OCI-LY7 (cell line): Measurements from ENCODE around the gene FADS6. TPM values are rescaled to one million over a fixed set of nuclear protein-coding genes. Genes with fewer than 3 reads are reported as not detected.
A peak's percentile ranks its signal among the peaks of the same experiment; 100 is the strongest.

Experiments used
- BruUV-seq: library from RNA; stranded (reverse); fragments of 400-500 nt; replicated peaks from 2 replicates; lab custom pipeline; 2021; lab: Mats Ljungman, UMichigan
- CTCF ChIA-PET: fragments of 300-600 bp; sonication (Branson Sonifier 250); formaldehyde crosslinking; loops from one replicate; lab custom pipeline; 2022; ENCODE audit warnings: antibody characterized with exemption; ENCODE audit not compliant: unreplicated experiment; lab: Charles Lee
- POLR2A ChIA-PET: fragments of 300-600 bp; sonication (Branson Sonifier 250); formaldehyde crosslinking; loops from one replicate; lab custom pipeline; 2022; ENCODE audit warnings: antibody characterized with exemption; lab: Charles Lee
- DNase-seq: peaks from one replicate; pipeline ENCODE4 v3.0.0-alpha.2; 2015; ENCODE audit warnings: low spot score
- H2AFZ ChIP-seq: fragments of 200-600 bp; sonication (generic), shearing (Covaris generic); 2 replicates; pipeline ENCODE4 v1.6.1; 2014; ENCODE audit warnings: mild to moderate bottlenecking, antibody characterized with exemption, low read length, moderate library complexity
- H3K27ac ChIP-seq: fragments of 200-600 bp; sonication (generic); 2 replicates; pipeline ENCODE4 v1.5.1; 2014; ENCODE audit warnings: mixed run types, low read depth, mild to moderate bottlenecking, moderate library complexity, low read length, inconsistent platforms; ENCODE audit not compliant: poor library complexity, severe bottlenecking
- H3K36me3 ChIP-seq: fragments of 200-600 bp; sonication (generic); 2 replicates; pipeline ENCODE4 v1.6.1; 2014; ENCODE audit warnings: mild to moderate bottlenecking, antibody characterized with exemption, low read length, moderate library complexity, mixed read lengths; ENCODE audit not compliant: insufficient read depth
- H3K4me1 ChIP-seq: fragments of 200-600 bp; sonication (generic); 2 replicates; pipeline ENCODE4 v1.5.1; 2014; ENCODE audit warnings: mild to moderate bottlenecking, low read length; ENCODE audit not compliant: insufficient read depth, poor library complexity, severe bottlenecking
- H3K4me2 ChIP-seq: fragments of 200-600 bp; sonication (generic); 2 replicates; pipeline ENCODE4 v1.6.1; 2014; ENCODE audit warnings: mild to moderate bottlenecking, low read length
- H3K4me3 ChIP-seq: fragments of 200-600 bp; sonication (generic); 2 replicates; pipeline ENCODE4 v1.5.1; 2014; ENCODE audit warnings: mild to moderate bottlenecking, low read depth, low read length; ENCODE audit not compliant: poor library complexity, severe bottlenecking
- H3K79me2 ChIP-seq: fragments of 200-600 bp; sonication (generic); 2 replicates; pipeline ENCODE4 v1.6.1; 2016; ENCODE audit warnings: low read depth, mild to moderate bottlenecking, low read length, moderate library complexity, mixed read lengths; ENCODE audit not compliant: insufficient read depth
- H3K9me2 ChIP-seq: fragments of 200-600 bp; sonication (generic); 2 replicates; pipeline ENCODE4 v1.6.1; 2016; ENCODE audit warnings: mild to moderate bottlenecking, low read length, mixed read lengths; ENCODE audit not compliant: insufficient read depth
- H3K9me3 ChIP-seq: fragments of 200-600 bp; sonication (generic); 2 replicates; pipeline ENCODE4 v1.6.1; 2014; ENCODE audit warnings: mild to moderate bottlenecking, mixed run types, low read length, mixed read lengths
- H4K20me1 ChIP-seq: fragments of 200-600 bp; sonication (generic); 2 replicates; pipeline ENCODE4 v1.6.1; 2014; ENCODE audit warnings: mild to moderate bottlenecking, antibody characterized with exemption, low read length, moderate library complexity, mixed read lengths; ENCODE audit not compliant: insufficient read depth
- CTCF ChIP-seq: fragments of 200-600 bp; sonication (generic); conservative IDR thresholded peaks from 2 replicates; pipeline ENCODE4 v1.5.1; 2014; ENCODE audit warnings: mild to moderate bottlenecking, antibody characterized with exemption, low read length, moderate library complexity, mixed read lengths
- EZH2phosphoT487 ChIP-seq: fragments of 200-600 bp; sonication (generic); IDR thresholded peaks from 2 replicates; pipeline ENCODE4 v1.6.1; 2018; ENCODE audit warnings: low read depth, borderline replicate concordance, mild to moderate bottlenecking, mixed run types, antibody characterized with exemption, low read length, moderate library complexity, mixed read lengths
- intact Hi-C: fragments of 100-400 bp; cut with micrococcal nuclease; formaldehyde crosslinking; loops from one replicate; pipeline ENCODE4 v1.10.0; 2022; ENCODE audit not compliant: unreplicated experiment
- total RNA-seq, 2 experiments: library from RNA; depleted of rRNA in 1 of 2; stranded (reverse); fragments of >200 nt in 1 of 2; shearing (Covaris generic) in 1 of 2; gene quantifications; 2 replicates each; pipeline ENCODE4 v1.2.3, GENCODE V29; 2014 to 2022

FADS6 gene
- total RNA-seq, 2 experiments from 2014 or later: not detected

GRCh38 chr17:74860229-74860871 is 33.1 kb downstream of the FADS6 start:
- POLR2A ChIA-PET: no interaction called here
- H3K4me3 ChIP-seq: no peak overlapping the region

GRCh38 chr17:74859459-74860228 is 33.8 kb downstream of the FADS6 start, which contains the start of gene GRIN2C:
TSS of gene GRIN2C (minus strand) at chr17:74859885. CDS start at chr17:74855092, 4,793 bp downstream.
- H3K9me2 ChIP-seq: no peaks in the 10 kb centered on the region
- H3K79me2 ChIP-seq: no peaks in the 10 kb centered on the region
- H3K4me3 ChIP-seq: no peak within 1 kb of the TSS
- no peaks in the 10 kb centered on the region for H3K9me3 ChIP-seq
- no peaks in the 10 kb centered on the region for H3K36me3 ChIP-seq
- DNase-seq: no peak
- no peak within 1 kb of the TSS for H2AFZ ChIP-seq
- no peak within 1 kb of the TSS for H3K27ac ChIP-seq
- CTCF ChIA-PET: interaction anchor here (0.7 to 1.9 kb wide), 2 partner anchors 68 to 74 kb away, joined by 4 to 11 read pairs; no protein-coding TSS in a partner anchor
- TF ChIP-seq EZH2phosphoT487 (0 out of 2 replicates have a peak, but pooled peaks have one; percentile 7), CTCF (peak; percentile 60)
- peak within 1 kb of the TSS; percentile 39 for H3K4me2 ChIP-seq
- POLR2A ChIA-PET: no interaction called here
- peaks cover 10% of the 10 kb centered on the region for H3K4me1 ChIP-seq
- no TSS peak for BruUV-seq
- intact Hi-C loops: no loop called here
- H4K20me1 ChIP-seq: no peaks in the 10 kb centered on the region

More at GRCh38 chr17:74860229-74860871, 33.1 kb downstream of the FADS6 start:
- Histone ChIP-seq H3K9me3 (no peaks in the 10 kb centered on the region), H2AFZ (no peak overlapping the region), H3K79me2 (no peaks in the 10 kb centered on the region), H3K27ac (no peak overlapping the region), H3K9me2 (no peaks in the 10 kb centered on the region), H4K20me1 (no peaks in the 10 kb centered on the region), H3K4me1 (peaks cover 10% of the 10 kb centered on the region), H3K4me2 (peak overlapping the region; percentile 39), H3K36me3 (no peaks in the 10 kb centered on the region)
- no peak; the same call in 1 of the 2 replicates for TF ChIP-seq CTCF
- no peak for TF ChIP-seq EZH2phosphoT487
- no TSS peak for BruUV-seq
- no peak for DNase-seq
- CTCF ChIA-PET: interaction anchor here (0.7 kb wide), 1 partner anchor 84 kb away, joined by 3 read pairs; the partner anchor contains the start of gene NAT9
- intact Hi-C loops: no loop called here
